Stimulated activated effector memory CD8-positive, alpha-beta T cell treated with anti-CD3 and anti-CD28 coated beads, Interleukin-12 subunit alpha, Interleukin-12 subunit beta, amount 100 ng/mL, for 72 hours (primary cell): ENCODE results near the gene IQGAP1.

ENCODE experiments used
- ATAC-seq: fragments of 150-1000 bp; cut with Tn5 transposase; 2 replicates; pipeline ENCODE4 v1.10.0; 2021
- DNase-seq, 2 donors: peaks; one replicate each; pipeline ENCODE4 v3.0.0; 2021 to 2022; ENCODE audit warnings: low spot score in 2 of 2
- H3K27ac Mint-ChIP-seq: one replicate; pipeline ENCODE4 v1.8.0; 2022; ENCODE audit warnings: mild to moderate bottlenecking, mixed read lengths
- H3K36me3 Mint-ChIP-seq: one replicate; pipeline ENCODE4 v1.8.0; 2022; ENCODE audit warnings: mild to moderate bottlenecking, mixed read lengths
- H3K4me1 Mint-ChIP-seq: one replicate; pipeline ENCODE4 v1.8.0; 2022; ENCODE audit warnings: mixed read lengths
- H3K4me3 Mint-ChIP-seq: one replicate; pipeline ENCODE4 v1.8.0; 2022; ENCODE audit warnings: mild to moderate bottlenecking, mixed read lengths
- H3K9me3 Mint-ChIP-seq: one replicate; pipeline ENCODE4 v1.8.0; 2022; ENCODE audit warnings: mixed read lengths

The IQGAP1 gene

GRCh38 chr15:90465930-90466567 is 78.0 kb downstream of the IQGAP1 start:
- Mint-ChIP-seq H3K4me1 (peaks cover 45% of the 10 kb centered on the region), H3K4me3 (no peak overlapping the region), H3K27ac (peak overlapping the region; percentile 4), H3K36me3 (peaks cover 95% of the 10 kb centered on the region), H3K9me3 (no peaks in the 10 kb centered on the region)
- no peak for ATAC-seq
- no peak for DNase-seq

GRCh38 chr15:90469723-90470122 is 81.7 kb downstream of the IQGAP1 start:
- peaks cover 100% of the 10 kb centered on the region for H3K36me3 Mint-ChIP-seq
- ATAC-seq (no peak), DNase-seq (no peak)
- H3K4me3 Mint-ChIP-seq: no peak overlapping the region
- peaks cover 25% of the 10 kb centered on the region for H3K4me1 Mint-ChIP-seq
- H3K27ac Mint-ChIP-seq: peak overlapping the region; percentile 78
- no peaks in the 10 kb centered on the region for H3K9me3 Mint-ChIP-seq

- Mint-ChIP-seq H3K4me1 (peaks cover 20% of the 10 kb centered on the region), H3K27ac (peak overlapping the region; percentile 78), H3K9me3 (no peaks in the 10 kb centered on the region), H3K36me3 (peaks cover 100% of the 10 kb centered on the region), H3K4me3 (no peak overlapping the region)
- DNase-seq (no peak), ATAC-seq (no peak)
Measured at GRCh38 chr15:90470453-90470852, 82.4 kb downstream of the IQGAP1 start.

- H3K4me1 Mint-ChIP-seq: peaks cover 19% of the 10 kb centered on the region
- ATAC-seq: no peak
- peak overlapping the region; percentile 78 for H3K27ac Mint-ChIP-seq
- H3K4me3 Mint-ChIP-seq: no peak overlapping the region
- no peak for DNase-seq
- H3K9me3 Mint-ChIP-seq: no peaks in the 10 kb centered on the region
- peaks cover 100% of the 10 kb centered on the region for H3K36me3 Mint-ChIP-seq
Measured at GRCh38 chr15:90471126-90471525, 83.1 kb downstream of the IQGAP1 start.

- H3K27ac Mint-ChIP-seq: peak overlapping the region; percentile 78
- ATAC-seq: no peak
- no peaks in the 10 kb centered on the region for H3K9me3 Mint-ChIP-seq
- no peak overlapping the region for H3K4me3 Mint-ChIP-seq
- DNase-seq: no peak
- H3K36me3 Mint-ChIP-seq: peaks cover 100% of the 10 kb centered on the region
- H3K4me1 Mint-ChIP-seq: peaks cover 19% of the 10 kb centered on the region
Measured at GRCh38 chr15:90471769-90472168, 83.7 kb downstream of the IQGAP1 start.

- H3K4me3 Mint-ChIP-seq: no peak overlapping the region
- peaks cover 35% of the 10 kb centered on the region for H3K4me1 Mint-ChIP-seq
- no peak for DNase-seq
- peak; percentile 40 for ATAC-seq
- peaks cover 99% of the 10 kb centered on the region for H3K36me3 Mint-ChIP-seq
- peak overlapping the region; percentile 32 for H3K27ac Mint-ChIP-seq
- no peaks in the 10 kb centered on the region for H3K9me3 Mint-ChIP-seq
Measured at GRCh38 chr15:90478846-90479481, 90.9 kb downstream of the IQGAP1 start.

- H3K9me3 Mint-ChIP-seq: no peaks in the 10 kb centered on the region
- H3K4me3 Mint-ChIP-seq: no peak overlapping the region
- peaks cover 99% of the 10 kb centered on the region for H3K36me3 Mint-ChIP-seq
- DNase-seq (no peak), ATAC-seq (no peak)
- H3K27ac Mint-ChIP-seq: peak overlapping the region; percentile 32
- H3K4me1 Mint-ChIP-seq: peaks cover 35% of the 10 kb centered on the region
Measured at GRCh38 chr15:90479656-90480055, 91.6 kb downstream of the IQGAP1 start.

GRCh38 chr15:90481023-90481422 is 93.0 kb downstream of the IQGAP1 start:
- ATAC-seq: peak; percentile 85
- H3K36me3 Mint-ChIP-seq: peaks cover 99% of the 10 kb centered on the region
- peak overlapping the region; percentile 38 for H3K27ac Mint-ChIP-seq
- H3K4me3 Mint-ChIP-seq: no peak overlapping the region
- H3K4me1 Mint-ChIP-seq: peaks cover 35% of the 10 kb centered on the region
- peak in 1 of 2 donors; percentile 54 for DNase-seq
- H3K9me3 Mint-ChIP-seq: no peaks in the 10 kb centered on the region

GRCh38 chr15:90482124-90483011 is 94.3 kb downstream of the IQGAP1 start:
- Mint-ChIP-seq H3K27ac (peak overlapping the region; percentile 7), H3K9me3 (no peaks in the 10 kb centered on the region), H3K4me1 (peaks cover 31% of the 10 kb centered on the region), H3K4me3 (no peak overlapping the region), H3K36me3 (peaks cover 99% of the 10 kb centered on the region)
- ATAC-seq: peak; percentile 55
- DNase-seq: no peak

GRCh38 chr15:90483012-90483307 is 94.9 kb downstream of the IQGAP1 start:
- Mint-ChIP-seq H3K4me1 (peaks cover 29% of the 10 kb centered on the region), H3K36me3 (peaks cover 99% of the 10 kb centered on the region), H3K9me3 (no peaks in the 10 kb centered on the region), H3K27ac (peak overlapping the region; percentile 7), H3K4me3 (no peak overlapping the region)
- DNase-seq (no peak), ATAC-seq (no peak)

- Mint-ChIP-seq H3K36me3 (peaks cover 99% of the 10 kb centered on the region), H3K4me3 (no peak overlapping the region), H3K27ac (no peak overlapping the region), H3K9me3 (no peaks in the 10 kb centered on the region), H3K4me1 (peaks cover 23% of the 10 kb centered on the region)
- DNase-seq (no peak), ATAC-seq (no peak)
Measured at GRCh38 chr15:90483637-90484036, 95.6 kb downstream of the IQGAP1 start.

GRCh38 chr15:90487186-90487585 is 99.1 kb downstream of the IQGAP1 start:
- Mint-ChIP-seq H3K4me3 (no peak overlapping the region), H3K27ac (no peak overlapping the region), H3K4me1 (no peaks in the 10 kb centered on the region), H3K36me3 (peaks cover 99% of the 10 kb centered on the region), H3K9me3 (no peaks in the 10 kb centered on the region)
- ATAC-seq: no peak
- no peak for DNase-seq

- no peaks in the 10 kb centered on the region for H3K4me1 Mint-ChIP-seq
- H3K9me3 Mint-ChIP-seq: no peaks in the 10 kb centered on the region
- no peak overlapping the region for H3K4me3 Mint-ChIP-seq
- ATAC-seq (no peak), DNase-seq (no peak)
- H3K36me3 Mint-ChIP-seq: peaks cover 99% of the 10 kb centered on the region
- peak overlapping the region; percentile 7 for H3K27ac Mint-ChIP-seq
Measured at GRCh38 chr15:90489514-90489913, 101.5 kb downstream of the IQGAP1 start.

GRCh38 chr15:90489944-90490343 is 101.9 kb downstream of the IQGAP1 start:
- Mint-ChIP-seq H3K27ac (peak overlapping the region; percentile 7), H3K4me3 (no peak overlapping the region), H3K36me3 (peaks cover 99% of the 10 kb centered on the region), H3K4me1 (no peaks in the 10 kb centered on the region), H3K9me3 (no peaks in the 10 kb centered on the region)
- no peak for ATAC-seq
- no peak for DNase-seq

GRCh38 chr15:90493647-90494046 is 105.6 kb downstream of the IQGAP1 start:
- H3K4me1 Mint-ChIP-seq: no peaks in the 10 kb centered on the region
- no peak overlapping the region for H3K4me3 Mint-ChIP-seq
- ATAC-seq (no peak), DNase-seq (no peak)
- H3K9me3 Mint-ChIP-seq: no peaks in the 10 kb centered on the region
- H3K36me3 Mint-ChIP-seq: peaks cover 99% of the 10 kb centered on the region
- H3K27ac Mint-ChIP-seq: peak overlapping the region; percentile 20

- peaks cover 99% of the 10 kb centered on the region for H3K36me3 Mint-ChIP-seq
- no peaks in the 10 kb centered on the region for H3K4me1 Mint-ChIP-seq
- H3K9me3 Mint-ChIP-seq: no peaks in the 10 kb centered on the region
- no peak for DNase-seq
- H3K4me3 Mint-ChIP-seq: no peak overlapping the region
- no peak overlapping the region for H3K27ac Mint-ChIP-seq
- no peak for ATAC-seq
Measured at GRCh38 chr15:90495067-90495466, 107.0 kb downstream of the IQGAP1 start.
